ENCODE results near the gene FBXL17. TPM values are rescaled to one million over a fixed set of nuclear protein-coding genes. Genes with fewer than 3 reads are reported as not detected.

Gene FBXL17
- total RNA-seq, 1 experiment from 2014 or later = 5.3 TPM

DNA sequence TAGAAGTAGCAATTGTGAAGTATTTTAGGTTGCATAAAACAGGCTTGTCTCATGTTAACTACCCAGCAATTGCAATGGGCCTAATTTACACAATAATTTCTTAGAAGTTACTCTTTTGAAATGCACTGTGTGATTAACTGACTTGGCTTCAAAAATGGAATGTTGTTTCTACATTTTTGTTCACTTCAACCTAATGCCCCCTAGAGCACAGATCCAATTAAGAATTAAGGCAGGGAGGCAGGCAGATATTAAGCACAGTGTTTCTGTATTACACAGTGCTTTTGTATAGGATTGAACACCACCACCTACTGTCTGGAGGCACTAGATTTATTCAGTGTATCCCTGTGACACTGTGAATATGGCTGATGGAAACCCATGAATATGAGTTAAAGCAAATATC, 302.1 kb downstream of the FBXL17 start:
- Histone ChIP-seq H3K18ac (ENCODE audit: insufficient read length, low read depth, low read length) (no peak overlapping the region), H3K56ac (ENCODE audit: insufficient read length, low read depth, low read length) (no peak overlapping the region), H3K4ac (ENCODE audit: low read depth, low read length) (no peak overlapping the region), H3K9me3 (ENCODE audit: control insufficient read depth, low read depth, low read length) (no peaks in the 10 kb centered on the region), H3K79me1 (ENCODE audit: insufficient read depth, low read depth, low read length, poor library complexity, severe bottlenecking) (no peaks in the 10 kb centered on the region), H2BK12ac (ENCODE audit: insufficient read length, low read depth, low read length) (no peak overlapping the region), H2AFZ (ENCODE audit: low read length) (no peak overlapping the region), H3K4me1 (ENCODE audit: insufficient read depth, low read length) (peaks cover 9% of the 10 kb centered on the region; the same call in 1 of the 2 replicates), H3K79me2 (ENCODE audit: insufficient read depth, low read length) (no peaks in the 10 kb centered on the region), H2BK5ac (ENCODE audit: insufficient read length, low read length) (no peak overlapping the region), H2BK20ac (ENCODE audit: low read depth, low read length, poor library complexity, severe bottlenecking) (no peak overlapping the region), H2BK120ac (ENCODE audit: low read depth, low read length, poor library complexity, severe bottlenecking) (no peak overlapping the region), H3K27ac (ENCODE audit: insufficient read length, low read depth, low read length) (no peak overlapping the region), H3K27me3 (ENCODE audit: insufficient read depth, low read length) (no peaks in the 10 kb centered on the region), H2BK15ac (ENCODE audit: low read depth, low read length) (no peak overlapping the region), H3T11ph (ENCODE audit: low read length) (peak overlapping the region; percentile 47), H3K23ac (ENCODE audit: insufficient read length, low read depth, low read length) (no peak overlapping the region), H3K4me2 (ENCODE audit: insufficient read depth, insufficient read length, low read length) (peak overlapping the region; percentile 24), H3K23me2 (ENCODE audit: insufficient read length, low read depth, low read length, poor library complexity, severe bottlenecking) (no peaks in the 10 kb centered on the region), H3K9ac (ENCODE audit: extremely low read depth, insufficient read length, low read length) (no peak overlapping the region), H4K8ac (replicated peaks; ENCODE audit: insufficient read length, low read depth, low read length) (no peak overlapping the region), H3K14ac (ENCODE audit: insufficient read depth, low read length) (no peak overlapping the region; the same call in 1 of the 2 replicates), H4K20me1 (ENCODE audit: control insufficient read depth, insufficient read depth, insufficient read length) (no peaks in the 10 kb centered on the region), H2AK5ac (ENCODE audit: insufficient read length, low read length) (no peak overlapping the region), H4K5ac (ENCODE audit: insufficient read length, low read depth, low read length) (no peak overlapping the region), H4K91ac (ENCODE audit: insufficient read length, low read depth, low read length) (no peak overlapping the region)
- peak overlapping the region in 2 of 3 experiments; percentile 16 to 92; a peak in 3 of 7 replicates for H3K27ac Mint-ChIP-seq
- H3K4me1 Mint-ChIP-seq = peaks cover 70 to 79% of the 10 kb centered on the region in 2 experiments
- DNase-seq = no peak
- TF ChIP-seq, protein P1, sequence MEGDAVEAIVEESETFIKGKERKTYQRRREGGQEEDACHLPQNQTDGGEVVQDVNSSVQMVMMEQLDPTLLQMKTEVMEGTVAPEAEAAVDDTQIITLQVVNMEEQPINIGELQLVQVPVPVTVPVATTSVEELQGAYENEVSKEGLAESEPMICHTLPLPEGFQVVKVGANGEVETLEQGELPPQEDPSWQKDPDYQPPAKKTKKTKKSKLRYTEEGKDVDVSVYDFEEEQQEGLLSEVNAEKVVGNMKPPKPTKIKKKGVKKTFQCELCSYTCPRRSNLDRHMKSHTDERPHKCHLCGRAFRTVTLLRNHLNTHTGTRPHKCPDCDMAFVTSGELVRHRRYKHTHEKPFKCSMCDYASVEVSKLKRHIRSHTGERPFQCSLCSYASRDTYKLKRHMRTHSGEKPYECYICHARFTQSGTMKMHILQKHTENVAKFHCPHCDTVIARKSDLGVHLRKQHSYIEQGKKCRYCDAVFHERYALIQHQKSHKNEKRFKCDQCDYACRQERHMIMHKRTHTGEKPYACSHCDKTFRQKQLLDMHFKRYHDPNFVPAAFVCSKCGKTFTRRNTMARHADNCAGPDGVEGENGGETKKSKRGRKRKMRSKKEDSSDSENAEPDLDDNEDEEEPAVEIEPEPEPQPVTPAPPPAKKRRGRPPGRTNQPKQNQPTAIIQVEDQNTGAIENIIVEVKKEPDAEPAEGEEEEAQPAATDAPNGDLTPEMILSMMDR (conservative IDR thresholded peaks at IDR 0.05) = no peak
- H3K9me3 Mint-ChIP-seq = peaks cover 0 to 2% of the 10 kb centered on the region in 2 experiments; a peak in 1 of 5 replicates
- H3K27me3 Mint-ChIP-seq (ENCODE audit: low read depth) = no peaks in the 10 kb centered on the region
- no peak overlapping the region; a peak in 1 of 5 replicates for H3K4me3 Mint-ChIP-seq
- H3K36me3 Mint-ChIP-seq (ENCODE audit: insufficient read depth in 1 of 3, low read depth in 3 of 3) = peaks cover 0 to 4% (median 0%) of the 10 kb centered on the region in 3 experiments; a peak in 2 of 7 replicates
